ENCODE results near the gene SP140L. TPM values are rescaled to one million over a fixed set of nuclear protein-coding genes. Genes with fewer than 3 reads are reported as not detected.

The SP140L gene
- polyA plus RNA-seq, 3 donors = 6.5 to 23.7 (median 8.5) TPM

GRCh38 chr2:230419181-230419580 is 92.2 kb downstream of the SP140L start:
- Mint-ChIP-seq H3K27me3 (ENCODE audit: low read depth in 3 of 3) (peaks cover 0 to 2% (median 1%) of the 10 kb centered on the region in 3 donors), H3K27ac (peak overlapping the region in 5 of 7 donors; percentile 37 to 98 (median 74)), H3K4me1 (peaks cover 73% of the 10 kb centered on the region), H3K9me3 (no peaks in the 10 kb centered on the region), H3K4me3 (peak overlapping the region in 1 of 2 donors; percentile 78), H3K36me3 (peaks cover 38% of the 10 kb centered on the region in 2 donors)
- WGBS (ENCODE audit: insufficient coverage) = 100% methylated on average over 1 of the region's 4 CpGs
- intact Hi-C loops (cut with micrococcal nuclease) = loop anchor here (5.0 to 10.0 kb wide), 4 partner anchors 92 to 246 kb away; partner anchors contain the start of genes SP110 (in 1 of the 2), SP140 (in 1 of the 2) and SP140L (in 1 of the 2)
- DNase-seq = no peak
- TF ChIP-seq CTCF (IDR thresholded peaks at IDR 0.05) = no peak
- no peaks in the 10 kb centered on the region for H3K27me3 ChIP-seq (ENCODE audit: control insufficient read depth in 2 of 2, insufficient read depth in 2 of 2, low read length in 2 of 2)
- H4K20me1 ChIP-seq (ENCODE audit: insufficient read depth, low read length) = peaks cover 66% of the 10 kb centered on the region
- H3K9me3 ChIP-seq (replicated peaks in 1 of 2; ENCODE audit: control insufficient read depth in 1 of 2, insufficient read depth in 1 of 2, low read length in 2 of 2) = no peaks in the 10 kb centered on the region
- peaks cover 58 to 78% of the 10 kb centered on the region in 2 donors for H3K4me1 ChIP-seq (ENCODE audit: control insufficient read depth in 1 of 2, insufficient read depth in 2 of 2, low read length in 2 of 2)
- peak overlapping the region in 1 of 2 donors; percentile 99 for H3K27ac ChIP-seq (ENCODE audit: low read depth in 1 of 2, low read length in 2 of 2)
- no peak overlapping the region for H2AFZ ChIP-seq (ENCODE audit: insufficient read depth, low read depth, low read length, poor library complexity, severe bottlenecking)
- peaks cover 3 to 32% of the 10 kb centered on the region in 2 donors for H3K36me3 ChIP-seq (replicated peaks in 1 of 2; ENCODE audit: control insufficient read depth in 1 of 2, insufficient read depth in 2 of 2, low read length in 2 of 2)
- no peak overlapping the region for H3K9ac ChIP-seq (ENCODE audit: insufficient read depth, low read length, poor library complexity, severe bottlenecking)
- H3K4me3 ChIP-seq (replicated peaks in 1 of 3; ENCODE audit: low read depth in 2 of 3, low read length in 3 of 3) = peak overlapping the region in 1 of 3 experiments; percentile 81
- H3K4me2 ChIP-seq (replicated peaks; ENCODE audit: extremely low read depth, low read length, poor library complexity, severe bottlenecking) = peak overlapping the region; percentile 78
- peaks cover 91% of the 10 kb centered on the region for H3K79me2 ChIP-seq (ENCODE audit: insufficient read depth, low read length)

GRCh38 chr2:230422149-230422548 is 95.2 kb downstream of the SP140L start:
- intact Hi-C loops (cut with micrococcal nuclease) = no loop called here
- H3K27me3 Mint-ChIP-seq (ENCODE audit: low read depth in 3 of 3) = peaks cover 0 to 1% (median 0%) of the 10 kb centered on the region in 3 donors
- no peak overlapping the region for H3K4me3 Mint-ChIP-seq
- no peak overlapping the region for H2AFZ ChIP-seq (ENCODE audit: insufficient read depth, low read depth, low read length, poor library complexity, severe bottlenecking)
- peaks cover 79% of the 10 kb centered on the region for H3K4me1 Mint-ChIP-seq
- H4K20me1 ChIP-seq (ENCODE audit: insufficient read depth, low read length) = peaks cover 96% of the 10 kb centered on the region
- H3K27me3 ChIP-seq (ENCODE audit: control insufficient read depth in 2 of 2, insufficient read depth in 2 of 2, low read length in 2 of 2) = no peaks in the 10 kb centered on the region
- no peak overlapping the region for H3K4me3 ChIP-seq (replicated peaks in 1 of 3; ENCODE audit: low read depth in 2 of 3, low read length in 3 of 3)
- H3K79me2 ChIP-seq (ENCODE audit: insufficient read depth, low read length) = peaks cover 100% of the 10 kb centered on the region
- H3K27ac Mint-ChIP-seq = peak overlapping the region in 1 of 7 donors; percentile 1
- 100% methylated on average over 2 of the region's 4 CpGs for WGBS (ENCODE audit: insufficient coverage)
- peaks cover 0 to under 1% (median 0%) of the 10 kb centered on the region in 7 donors for H3K9me3 Mint-ChIP-seq
- peak overlapping the region in 1 of 2 donors; percentile 37 for H3K27ac ChIP-seq (ENCODE audit: low read depth in 1 of 2, low read length in 2 of 2)
- peaks cover 43 to 74% of the 10 kb centered on the region in 2 donors for H3K4me1 ChIP-seq (ENCODE audit: control insufficient read depth in 1 of 2, insufficient read depth in 2 of 2, low read length in 2 of 2)
- no peak overlapping the region for H3K9ac ChIP-seq (ENCODE audit: insufficient read depth, low read length, poor library complexity, severe bottlenecking)
- H3K4me2 ChIP-seq (replicated peaks; ENCODE audit: extremely low read depth, low read length, poor library complexity, severe bottlenecking) = no peak overlapping the region
- no peak for DNase-seq
- peaks cover 7 to 50% of the 10 kb centered on the region in 2 donors for H3K36me3 ChIP-seq (replicated peaks in 1 of 2; ENCODE audit: control insufficient read depth in 1 of 2, insufficient read depth in 2 of 2, low read length in 2 of 2)
- TF ChIP-seq CTCF (IDR thresholded peaks at IDR 0.05) = no peak
- peaks cover 51 to 56% of the 10 kb centered on the region in 2 donors for H3K36me3 Mint-ChIP-seq
- H3K9me3 ChIP-seq (replicated peaks in 1 of 2; ENCODE audit: control insufficient read depth in 1 of 2, insufficient read depth in 1 of 2, low read length in 2 of 2) = no peaks in the 10 kb centered on the region
